Progenitor cell of endocrine pancreas (in vitro differentiated cells): ENCODE data around the gene SIRT3. TPM values are rescaled to one million over a fixed set of nuclear protein-coding genes. Genes with fewer than 3 reads are reported as not detected.
"Not testable (repeated sequence)": the region's sequence is repeated elsewhere in the genome, so short reads cannot be mapped to it uniquely, and the experiment has no call there.

ENCODE experiments used
- DNase-seq: peaks from one replicate; pipeline ENCODE4 v3.0.0; 2021; ENCODE audit warnings: low spot score; ENCODE audit not compliant: unreplicated experiment
- H3K27ac Mint-ChIP-seq: 2 replicates; pipeline ENCODE4 v1.8.0; 2021; ENCODE audit warnings: mild to moderate bottlenecking, moderate library complexity, mixed read lengths
- H3K27me3 Mint-ChIP-seq: 2 replicates; pipeline ENCODE4 v1.8.0; 2021; ENCODE audit warnings: mixed read lengths
- H3K36me3 Mint-ChIP-seq: 2 replicates; pipeline ENCODE4 v1.8.0; 2022; ENCODE audit warnings: mixed read lengths; ENCODE audit not compliant: insufficient read depth
- H3K4me1 Mint-ChIP-seq: 2 replicates; pipeline ENCODE4 v1.8.0; 2021; ENCODE audit warnings: low read depth, mixed read lengths
- H3K4me3 Mint-ChIP-seq: 2 replicates; pipeline ENCODE4 v1.8.0; 2021; ENCODE audit warnings: low read depth, mild to moderate bottlenecking, moderate library complexity, mixed read lengths
- H3K9me3 Mint-ChIP-seq: 2 replicates; pipeline ENCODE4 v1.8.0; 2021; ENCODE audit warnings: low read depth, mixed read lengths
- total RNA-seq: library from RNA; stranded (reverse); gene quantifications from 2 replicates; pipeline ENCODE4 v1.2.1, GENCODE V29; 2021
- TF ChIP-seq, protein P1 (sequence below): fragments of 200-600 bp; sonication (generic); IDR thresholded peaks from one replicate; pipeline ENCODE4 v1.5.0; 2021; ENCODE audit warnings: antibody characterized with exemption, mild to moderate bottlenecking; ENCODE audit not compliant: unreplicated experiment

The SIRT3 gene
- total RNA-seq, 1 donor from 2014 or later = 27.0 TPM

DNA sequence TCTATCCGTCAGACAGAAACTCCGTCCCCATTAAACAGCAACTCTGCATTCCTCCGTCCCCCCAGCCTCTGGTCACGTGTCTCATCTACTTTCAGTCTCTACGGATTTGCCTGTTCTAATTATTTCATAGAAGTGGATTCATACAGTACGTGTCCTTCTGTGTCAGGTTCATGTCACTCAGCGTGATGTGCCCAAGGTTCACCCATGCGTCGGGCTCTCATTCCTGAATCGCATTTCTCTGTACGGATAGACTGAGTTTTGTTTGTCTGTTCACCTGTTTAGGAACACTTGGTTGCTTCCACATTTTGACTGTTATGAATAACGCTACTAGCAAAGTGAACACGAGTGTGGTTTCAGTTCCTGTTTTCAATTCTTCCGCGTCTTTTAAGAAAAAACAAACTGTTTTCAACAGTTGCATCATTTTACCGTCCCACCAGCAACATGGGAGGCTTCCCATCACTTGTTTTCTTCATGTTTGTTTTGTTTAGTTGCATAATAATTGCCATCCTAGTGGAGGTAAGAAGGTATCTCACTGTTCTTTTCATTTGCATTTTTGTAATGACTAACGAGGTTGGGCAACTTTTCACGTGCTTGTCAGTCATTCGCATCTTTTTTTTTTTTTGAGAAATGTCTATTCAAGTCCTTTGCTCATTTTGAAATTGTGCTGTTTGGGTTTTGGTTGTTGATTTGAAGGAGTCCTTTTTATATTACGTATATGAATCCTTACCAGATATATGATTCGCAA, 33.2 kb upstream of the SIRT3 start:
- Mint-ChIP-seq H3K27ac (no peak overlapping the region), H3K27me3 (peaks cover 14% of the 10 kb centered on the region), H3K36me3 (no peaks in the 10 kb centered on the region), H3K4me3 (no peak overlapping the region), H3K4me1 (peaks cover 7% of the 10 kb centered on the region), H3K9me3 (no peaks in the 10 kb centered on the region)
- TF ChIP-seq, protein P1, sequence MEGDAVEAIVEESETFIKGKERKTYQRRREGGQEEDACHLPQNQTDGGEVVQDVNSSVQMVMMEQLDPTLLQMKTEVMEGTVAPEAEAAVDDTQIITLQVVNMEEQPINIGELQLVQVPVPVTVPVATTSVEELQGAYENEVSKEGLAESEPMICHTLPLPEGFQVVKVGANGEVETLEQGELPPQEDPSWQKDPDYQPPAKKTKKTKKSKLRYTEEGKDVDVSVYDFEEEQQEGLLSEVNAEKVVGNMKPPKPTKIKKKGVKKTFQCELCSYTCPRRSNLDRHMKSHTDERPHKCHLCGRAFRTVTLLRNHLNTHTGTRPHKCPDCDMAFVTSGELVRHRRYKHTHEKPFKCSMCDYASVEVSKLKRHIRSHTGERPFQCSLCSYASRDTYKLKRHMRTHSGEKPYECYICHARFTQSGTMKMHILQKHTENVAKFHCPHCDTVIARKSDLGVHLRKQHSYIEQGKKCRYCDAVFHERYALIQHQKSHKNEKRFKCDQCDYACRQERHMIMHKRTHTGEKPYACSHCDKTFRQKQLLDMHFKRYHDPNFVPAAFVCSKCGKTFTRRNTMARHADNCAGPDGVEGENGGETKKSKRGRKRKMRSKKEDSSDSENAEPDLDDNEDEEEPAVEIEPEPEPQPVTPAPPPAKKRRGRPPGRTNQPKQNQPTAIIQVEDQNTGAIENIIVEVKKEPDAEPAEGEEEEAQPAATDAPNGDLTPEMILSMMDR = no peak
- no peak for DNase-seq

DNA sequence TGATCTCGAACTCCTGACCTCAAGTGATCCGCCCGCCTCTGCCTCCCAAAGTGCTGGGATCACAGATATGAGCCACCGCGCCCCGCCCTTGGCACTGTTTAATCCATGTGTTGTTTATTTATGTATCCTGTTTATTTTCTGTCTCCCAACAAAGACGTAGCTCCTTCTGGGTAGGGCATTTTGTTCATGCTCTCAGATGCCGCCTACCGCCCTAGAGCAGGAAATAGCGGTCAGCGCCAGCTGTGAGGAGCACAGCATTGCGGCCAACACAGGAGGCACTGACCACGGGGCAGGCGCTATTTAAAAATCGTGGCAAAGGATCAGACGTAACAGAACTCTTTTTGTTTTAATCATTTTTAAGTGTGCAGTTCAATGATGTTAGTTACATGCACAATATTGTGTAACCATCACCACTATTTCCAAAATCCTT, 32.6 kb upstream of the SIRT3 start:
- peaks cover 14% of the 10 kb centered on the region for H3K27me3 Mint-ChIP-seq
- H3K27ac Mint-ChIP-seq, H3K36me3 Mint-ChIP-seq, H3K4me1 Mint-ChIP-seq, H3K4me3 Mint-ChIP-seq, H3K9me3 Mint-ChIP-seq, DNase-seq: not testable (repeated sequence)

DNA sequence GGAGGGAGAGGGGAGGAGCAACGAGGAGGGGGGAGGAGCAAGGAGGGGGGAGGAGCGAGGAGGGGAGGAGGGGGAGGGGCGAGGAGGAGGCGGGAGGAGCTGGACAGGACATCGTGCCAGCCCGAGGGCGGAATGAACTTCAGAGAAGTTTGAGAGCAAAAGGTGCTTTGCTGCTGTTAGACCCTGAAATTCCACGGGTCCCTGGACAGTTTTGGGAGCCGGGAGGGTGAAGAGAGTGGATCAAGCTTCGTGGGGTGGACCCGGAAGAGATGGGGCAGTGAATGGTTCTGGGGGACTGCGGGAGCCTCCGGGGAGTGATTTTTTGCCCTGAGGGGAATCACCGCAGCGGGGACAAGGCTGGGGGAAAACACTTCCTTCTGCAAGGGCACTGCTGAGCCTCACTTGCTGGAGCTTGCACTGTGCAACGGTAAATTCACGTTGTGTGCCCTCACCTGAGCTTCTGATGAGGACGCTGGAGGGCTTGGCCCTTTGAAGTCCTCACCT, 31.4 kb upstream of the SIRT3 start:
- no peak for DNase-seq
- TF ChIP-seq, protein P1 = no peak

DNA sequence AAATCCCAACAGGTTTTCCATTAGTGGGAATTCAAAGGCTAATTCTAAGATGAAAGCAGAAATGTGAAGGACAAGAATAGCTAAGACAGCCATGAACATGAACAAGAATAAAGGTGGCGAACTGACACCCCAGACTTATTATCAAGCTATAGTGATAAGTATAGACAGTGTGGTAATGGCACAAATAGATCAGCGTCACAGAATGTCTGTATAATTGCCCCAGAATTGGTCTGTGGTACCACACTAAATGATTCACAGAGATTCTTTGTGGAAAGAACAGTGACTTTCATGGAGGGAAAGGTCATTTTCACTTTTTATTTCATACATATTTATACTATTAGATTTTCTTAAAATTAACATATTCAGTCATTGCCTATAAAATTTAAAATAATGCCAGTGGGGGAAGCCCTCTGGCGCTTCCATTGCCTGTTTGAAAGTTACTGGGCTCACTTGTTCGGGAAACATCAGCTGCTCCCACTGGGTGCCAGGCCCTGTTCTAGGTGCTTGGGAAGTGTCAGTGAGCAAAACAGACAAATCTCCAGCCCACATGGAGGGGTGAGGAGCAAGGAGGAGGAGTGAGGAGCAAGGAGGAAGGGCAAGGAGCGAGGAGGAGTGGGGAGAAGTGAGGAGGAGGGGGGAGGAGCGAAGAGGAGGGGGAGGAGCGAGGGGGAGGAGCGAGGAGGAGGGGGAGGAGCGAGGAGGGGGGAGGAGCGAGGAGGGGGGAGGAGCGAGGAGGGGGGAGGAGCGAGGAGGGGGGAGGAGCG, 30.7 kb upstream of the SIRT3 start:
- no peak overlapping the region for H3K27ac Mint-ChIP-seq
- peaks cover 5% of the 10 kb centered on the region for H3K4me1 Mint-ChIP-seq
- no peak overlapping the region for H3K4me3 Mint-ChIP-seq
- H3K36me3 Mint-ChIP-seq = no peaks in the 10 kb centered on the region
- no peak for DNase-seq
- no peaks in the 10 kb centered on the region for H3K9me3 Mint-ChIP-seq
- TF ChIP-seq, protein P1 = no peak
- H3K27me3 Mint-ChIP-seq = peaks cover 14% of the 10 kb centered on the region

More for the DNA sequence above, 31.4 kb upstream of the SIRT3 start:
- H3K27me3 Mint-ChIP-seq = peaks cover 14% of the 10 kb centered on the region
- H3K4me1 Mint-ChIP-seq = peaks cover 7% of the 10 kb centered on the region
- no peak overlapping the region for H3K4me3 Mint-ChIP-seq
- H3K27ac Mint-ChIP-seq = no peak overlapping the region
- H3K36me3 Mint-ChIP-seq = no peaks in the 10 kb centered on the region
- H3K9me3 Mint-ChIP-seq = no peaks in the 10 kb centered on the region

DNA sequence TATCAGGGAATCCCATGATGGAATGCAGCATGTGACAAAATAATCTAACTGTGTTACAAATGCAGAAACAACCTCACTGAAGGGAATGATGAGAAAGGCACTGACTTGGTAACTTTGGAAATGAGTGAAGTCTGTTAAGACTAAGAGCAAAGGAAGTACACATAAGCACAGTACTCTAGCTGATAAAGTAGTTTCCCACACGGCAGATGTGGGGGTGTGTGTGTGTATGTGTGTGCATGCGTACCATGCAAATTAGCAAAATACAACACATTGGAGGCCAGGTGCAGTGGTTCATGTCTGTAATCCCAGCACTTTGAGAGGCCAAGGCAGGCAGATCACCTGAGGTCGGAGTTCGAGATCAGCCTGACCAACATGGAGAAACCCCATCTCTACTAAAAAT, 25.5 kb upstream of the SIRT3 start:
- peaks cover 3% of the 10 kb centered on the region for H3K9me3 Mint-ChIP-seq
- no peaks in the 10 kb centered on the region for H3K4me1 Mint-ChIP-seq
- no peak for DNase-seq
- no peak overlapping the region for H3K27ac Mint-ChIP-seq
- H3K27me3 Mint-ChIP-seq = peaks cover 4% of the 10 kb centered on the region
- H3K36me3 Mint-ChIP-seq = no peaks in the 10 kb centered on the region
- no peak overlapping the region for H3K4me3 Mint-ChIP-seq
- TF ChIP-seq, protein P1 = no peak
